GM10266 (cell line): ENCODE measurements around the gene MT1X.
"Not testable (repeated sequence)": the region's sequence is repeated elsewhere in the genome, so short reads cannot be mapped to it uniquely, and the experiment has no call there.

Experiments used
- DNase-seq: peaks from one replicate; pipeline ENCODE4 v3.0.0; 2012; ENCODE audit errors: extremely low spot score
- TF ChIP-seq, protein P1 (sequence below): IDR thresholded peaks from 2 replicates; pipeline ENCODE4 v1.5.1; 2012; ENCODE audit warnings: mild to moderate bottlenecking, low read depth; ENCODE audit not compliant: control insufficient read depth, insufficient read depth; ENCODE audit errors: missing control alignments

The MT1X gene

GRCh38 chr16:56653218-56653617 lies 29.1 kb upstream of the MT1X start:
- TF ChIP-seq, protein P1, sequence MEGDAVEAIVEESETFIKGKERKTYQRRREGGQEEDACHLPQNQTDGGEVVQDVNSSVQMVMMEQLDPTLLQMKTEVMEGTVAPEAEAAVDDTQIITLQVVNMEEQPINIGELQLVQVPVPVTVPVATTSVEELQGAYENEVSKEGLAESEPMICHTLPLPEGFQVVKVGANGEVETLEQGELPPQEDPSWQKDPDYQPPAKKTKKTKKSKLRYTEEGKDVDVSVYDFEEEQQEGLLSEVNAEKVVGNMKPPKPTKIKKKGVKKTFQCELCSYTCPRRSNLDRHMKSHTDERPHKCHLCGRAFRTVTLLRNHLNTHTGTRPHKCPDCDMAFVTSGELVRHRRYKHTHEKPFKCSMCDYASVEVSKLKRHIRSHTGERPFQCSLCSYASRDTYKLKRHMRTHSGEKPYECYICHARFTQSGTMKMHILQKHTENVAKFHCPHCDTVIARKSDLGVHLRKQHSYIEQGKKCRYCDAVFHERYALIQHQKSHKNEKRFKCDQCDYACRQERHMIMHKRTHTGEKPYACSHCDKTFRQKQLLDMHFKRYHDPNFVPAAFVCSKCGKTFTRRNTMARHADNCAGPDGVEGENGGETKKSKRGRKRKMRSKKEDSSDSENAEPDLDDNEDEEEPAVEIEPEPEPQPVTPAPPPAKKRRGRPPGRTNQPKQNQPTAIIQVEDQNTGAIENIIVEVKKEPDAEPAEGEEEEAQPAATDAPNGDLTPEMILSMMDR: no peak
- DNase-seq: no peak

GRCh38 chr16:56657555-56658326 lies 24.5 kb upstream of the MT1X start, which contains the start of gene MT1F:
MT1F (plus strand) TSS chr16:56657959; CDS start chr16:56658059, 100 bp downstream.
- no peak for DNase-seq
- TF ChIP-seq, protein P1: no peak

DNA sequence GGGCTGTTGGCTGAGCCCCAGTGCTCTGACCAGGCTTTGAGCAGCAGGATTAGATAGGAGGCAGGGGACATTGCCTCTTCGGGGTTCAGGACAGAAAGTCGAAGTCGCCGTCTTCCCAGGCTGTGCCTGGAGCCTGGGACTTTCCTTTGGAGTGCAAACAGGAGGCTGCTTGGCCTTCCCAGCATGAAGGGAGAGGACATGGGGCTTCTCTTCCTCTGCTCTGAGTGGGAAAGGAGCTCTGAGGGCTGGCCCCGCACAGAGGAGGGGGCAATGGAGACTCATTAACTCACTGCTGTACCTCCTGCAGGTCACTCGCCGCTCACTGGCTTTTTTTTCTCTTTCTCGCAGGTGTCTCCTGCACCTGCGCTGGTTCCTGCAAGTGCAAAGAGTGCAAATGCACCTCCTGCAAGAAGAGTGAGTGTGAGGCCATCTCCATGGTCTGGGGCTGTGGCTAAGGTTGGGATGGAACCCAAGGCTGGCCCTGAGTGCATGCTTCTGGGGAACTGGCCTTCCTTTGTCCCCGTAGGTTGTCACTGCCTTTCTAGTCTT lies 23.9 kb upstream of the MT1X start:
- TF ChIP-seq, protein P1: no peak
- DNase-seq: no peak

- TF ChIP-seq, protein P1: no peak
- DNase-seq: no peak
These were observed 19.6 kb upstream of the MT1X start for GRCh38 chr16:56662357-56663354.

DNA sequence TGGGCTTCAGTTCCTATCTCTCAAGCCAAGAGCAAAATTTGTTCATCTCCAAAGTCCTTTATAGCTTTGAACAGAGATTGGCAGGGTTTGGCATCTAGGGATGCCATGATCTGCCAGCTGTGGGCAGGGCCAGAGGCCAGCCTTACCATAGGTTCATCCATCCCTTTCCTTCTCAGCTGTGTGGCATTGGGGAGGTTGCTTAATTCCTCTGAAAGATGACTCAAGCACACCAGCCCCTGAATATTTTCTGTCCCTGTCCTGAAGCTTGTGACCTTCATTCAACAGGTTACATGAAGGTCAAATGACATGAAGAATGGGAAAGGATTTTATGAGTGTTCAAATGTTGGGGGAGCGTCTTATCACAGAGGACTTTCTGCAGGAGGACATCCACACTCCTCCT lies 17.8 kb upstream of the MT1X start:
- TF ChIP-seq, protein P1: no peak
- no peak for DNase-seq

- not testable (repeated sequence) for DNase-seq
These were observed 16.7 kb upstream of the MT1X start for GRCh38 chr16:56665286-56666261.
